ENCODE results near the gene USP6NL.

Gene USP6NL

GRCh38 chr10:11588873-11589574 is 22.4 kb downstream of the USP6NL start:
- no peak for DNase-seq

GRCh38 chr10:11587722-11588259 is 23.7 kb downstream of the USP6NL start:
- DNase-seq, result no peak

GRCh38 chr10:11586170-11586569 is 25.3 kb downstream of the USP6NL start:
- no peak for DNase-seq

GRCh38 chr10:11581213-11581612 is 30.2 kb downstream of the USP6NL start:
- no peak for DNase-seq

- DNase-seq, result no peak
These were observed 31.6 kb downstream of the USP6NL start for GRCh38 chr10:11579885-11580284.

GRCh38 chr10:11578802-11579255 is 32.6 kb downstream of the USP6NL start:
- no peak for DNase-seq

- DNase-seq, result no peak
These were observed 35.2 kb downstream of the USP6NL start for GRCh38 chr10:11576092-11576809.

- no peak for DNase-seq
These were observed 38.0 kb downstream of the USP6NL start for GRCh38 chr10:11573497-11573896.

GRCh38 chr10:11570751-11571150 is 40.7 kb downstream of the USP6NL start:
- DNase-seq, result no peak

- no peak for DNase-seq
These were observed 42.0 kb downstream of the USP6NL start for GRCh38 chr10:11569471-11569870.

GRCh38 chr10:11568578-11568977 is 42.9 kb downstream of the USP6NL start:
- DNase-seq, result no peak

GRCh38 chr10:11564741-11565140 is 46.7 kb downstream of the USP6NL start:
- DNase-seq, result no peak

GRCh38 chr10:11563936-11564335 is 47.5 kb downstream of the USP6NL start:
- no peak for DNase-seq

- DNase-seq, result no peak
These were observed 48.6 kb downstream of the USP6NL start for GRCh38 chr10:11562888-11563287.

- no peak for DNase-seq
These were observed 51.3 kb downstream of the USP6NL start for GRCh38 chr10:11560076-11560709.

- DNase-seq, result no peak
These were observed 53.5 kb downstream of the USP6NL start for GRCh38 chr10:11557967-11558366.

GRCh38 chr10:11557513-11557912 is 53.9 kb downstream of the USP6NL start:
- DNase-seq, result no peak

GRCh38 chr10:11555556-11555955 is 55.9 kb downstream of the USP6NL start:
- DNase-seq, result no peak

- no peak for DNase-seq
These were observed 57.6 kb downstream of the USP6NL start for GRCh38 chr10:11553773-11554381.

GRCh38 chr10:11551916-11552602 is 59.4 kb downstream of the USP6NL start:
- no peak for DNase-seq

- no peak for DNase-seq
These were observed 60.3 kb downstream of the USP6NL start for GRCh38 chr10:11551104-11551503.

- no peak for DNase-seq
These were observed 62.7 kb downstream of the USP6NL start for GRCh38 chr10:11548768-11549099.
